Spleen (tissue), 7 donors: ENCODE data around the gene WDR4.

Experiments used
- POLR2A ChIP-seq, 3 donors: fragments of 450-650 bp; IDR thresholded peaks; one replicate each; pipeline ENCODE4 v1.5.1; 2017; ENCODE audit warnings: antibody characterized with exemption in 3 of 3, mild to moderate bottlenecking in 1 of 3
- TF ChIP-seq, protein P1 (sequence below), 11 experiments: fragments of 200-600 bp in 7 of 11; fragments of 450-650 bp in 4 of 11; sonication (generic) in 4 of 11; IDR thresholded peaks in 8 of 11; conservative IDR thresholded peaks in 3 of 11; 1 replicate in 7 of 11; 2 replicates in 4 of 11; pipeline versions ENCODE4 v1.4.0 to v1.8.0; 2016 to 2021; ENCODE audit warnings: antibody characterized with exemption in 11 of 11, inconsistent platforms in 4 of 11, mild to moderate bottlenecking in 1 of 11
- donor health status: DM: no; HTN: no; CAD: no; lungs with moderate emphysema.
- donor health status: DM: no; HTN: no; CAD: no.
- donor health status: DM: no; HTN: no; CAD: no.

DNA sequence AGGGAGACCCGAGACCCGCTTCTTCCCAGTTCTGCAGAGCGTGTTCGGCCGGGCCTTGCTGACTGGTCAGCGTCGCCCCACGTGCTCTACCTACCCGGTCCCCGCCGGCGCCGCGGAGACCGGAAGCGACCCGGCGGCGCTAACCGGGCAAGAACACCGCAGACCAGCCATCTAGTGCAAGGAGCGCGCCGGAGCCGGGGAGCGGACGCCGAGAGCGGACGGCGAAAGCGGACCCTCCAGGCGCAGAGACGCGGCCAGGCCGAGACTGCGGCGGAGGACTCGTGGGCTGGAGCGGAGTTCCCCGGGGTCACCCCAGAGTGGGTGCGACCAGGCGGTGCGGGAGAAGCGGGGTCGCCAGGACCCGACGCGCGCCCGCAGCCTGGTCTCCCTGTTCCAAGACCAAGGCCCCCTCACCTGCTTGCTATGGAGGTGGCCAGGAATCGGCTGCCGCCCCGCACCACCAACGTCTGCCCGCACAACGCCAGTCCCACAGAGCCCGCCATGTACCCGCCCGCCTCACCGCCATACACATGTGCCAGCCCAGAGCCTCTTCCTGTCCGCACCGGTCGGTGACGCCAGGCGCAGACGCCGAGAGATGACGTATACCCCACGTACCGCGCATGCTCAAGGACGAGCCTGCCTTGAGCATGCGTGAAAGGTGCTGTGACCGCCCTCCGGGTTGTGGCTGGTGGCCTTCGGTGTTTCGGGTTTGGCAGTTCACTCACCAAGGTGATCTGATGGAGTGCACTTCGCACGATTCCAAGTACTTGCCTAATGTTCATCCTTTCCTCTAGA, at the start of gene WDR4:
- TF ChIP-seq, protein P1, sequence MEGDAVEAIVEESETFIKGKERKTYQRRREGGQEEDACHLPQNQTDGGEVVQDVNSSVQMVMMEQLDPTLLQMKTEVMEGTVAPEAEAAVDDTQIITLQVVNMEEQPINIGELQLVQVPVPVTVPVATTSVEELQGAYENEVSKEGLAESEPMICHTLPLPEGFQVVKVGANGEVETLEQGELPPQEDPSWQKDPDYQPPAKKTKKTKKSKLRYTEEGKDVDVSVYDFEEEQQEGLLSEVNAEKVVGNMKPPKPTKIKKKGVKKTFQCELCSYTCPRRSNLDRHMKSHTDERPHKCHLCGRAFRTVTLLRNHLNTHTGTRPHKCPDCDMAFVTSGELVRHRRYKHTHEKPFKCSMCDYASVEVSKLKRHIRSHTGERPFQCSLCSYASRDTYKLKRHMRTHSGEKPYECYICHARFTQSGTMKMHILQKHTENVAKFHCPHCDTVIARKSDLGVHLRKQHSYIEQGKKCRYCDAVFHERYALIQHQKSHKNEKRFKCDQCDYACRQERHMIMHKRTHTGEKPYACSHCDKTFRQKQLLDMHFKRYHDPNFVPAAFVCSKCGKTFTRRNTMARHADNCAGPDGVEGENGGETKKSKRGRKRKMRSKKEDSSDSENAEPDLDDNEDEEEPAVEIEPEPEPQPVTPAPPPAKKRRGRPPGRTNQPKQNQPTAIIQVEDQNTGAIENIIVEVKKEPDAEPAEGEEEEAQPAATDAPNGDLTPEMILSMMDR (IDR thresholded peaks at IDR 0.05 in 8 of 11, conservative IDR thresholded peaks at IDR 0.05 in 3 of 11): peak in 1 of 11 experiments; percentile 12
- peak in 2 of 3 donors; percentile 18 to 73 for TF ChIP-seq POLR2A (IDR thresholded peaks at IDR 0.05)
